Endothelial cell of umbilical vein (primary cell): ENCODE results near the gene PTCD3. TPM values are rescaled to one million over a fixed set of nuclear protein-coding genes. Genes with fewer than 3 reads are reported as not detected.

ENCODE experiments used
- BruUV-seq: library from RNA; stranded (reverse); fragments of 400-500 nt; replicated peaks from 2 replicates; lab custom pipeline; 2021; lab: Mats Ljungman, UMichigan
- CTCF ChIA-PET: fragments of 300-600, 350-600 bp; sonication (Branson Sonifier 250); formaldehyde crosslinking; loops from one replicate; lab custom pipeline; 2021; ENCODE audit warnings: antibody characterized with exemption, inconsistent platforms; lab: Charles Lee
- POLR2A ChIA-PET: fragments of 300-600, 350-600 bp; sonication (Branson Sonifier 250); formaldehyde crosslinking; loops from one replicate; lab custom pipeline; 2021; ENCODE audit warnings: antibody characterized with exemption, inconsistent platforms; lab: Charles Lee
- DNase-seq: peaks from one replicate; pipeline ENCODE4 v3.0.0-alpha.2; 2011; ENCODE audit warnings: low read depth, low spot score
- FAIRE-seq: peaks from 2 replicates; lab custom pipeline; 2011; peaks lifted over from hg19 to GRCh38; lab: Jason Lieb, UNC
- H2AFZ ChIP-seq: 2 replicates; pipeline ENCODE4 v1.6.0; 2012; ENCODE audit warnings: low read depth, low read length, control low read depth, inconsistent platforms
- H3K27ac ChIP-seq: 2 replicates; pipeline ENCODE4 v1.5.1; 2011; ENCODE audit warnings: low read depth, mild to moderate bottlenecking, control low read depth, low read length, moderate library complexity; ENCODE audit not compliant: insufficient read depth
- H3K27me3 ChIP-seq, 2 experiments: 2 replicates each; pipeline versions ENCODE4 v1.6.0 to v1.6.1; 2011; ENCODE audit warnings: low read length in 2 of 2, mixed read lengths in 1 of 2; ENCODE audit not compliant: control insufficient read depth in 2 of 2, insufficient read depth in 2 of 2
- H3K36me3 ChIP-seq, 2 experiments: 2 replicates in 1 of 2; 3 replicates in 1 of 2; pipeline ENCODE4 v1.5.1; 2011; ENCODE audit warnings: low read length in 2 of 2, mild to moderate bottlenecking in 1 of 2, moderate library complexity in 1 of 2; ENCODE audit not compliant: control insufficient read depth in 2 of 2, insufficient read depth in 2 of 2; ENCODE audit errors: extremely low read depth in 1 of 2
- H3K4me1 ChIP-seq: 3 replicates; pipeline ENCODE4 v1.5.1; 2011; ENCODE audit warnings: mild to moderate bottlenecking, low read length; ENCODE audit not compliant: control insufficient read depth, insufficient read depth; ENCODE audit errors: extremely low read depth
- H3K4me2 ChIP-seq: 2 replicates; pipeline ENCODE4 v1.6.1; 2011; ENCODE audit warnings: low read length, control low read depth, mixed read lengths; ENCODE audit not compliant: insufficient read depth
- H3K4me3 ChIP-seq, 3 experiments: fragments of 200-600 bp in 1 of 3; sonication (generic), shearing (Covaris generic) in 1 of 3; replicated peaks in 1 of 3; 2 replicates each; pipeline ENCODE4 v1.5.1; 2011 to 2016; ENCODE audit warnings: control low read depth in 3 of 3, low read length in 3 of 3, mild to moderate bottlenecking in 2 of 3, inconsistent platforms in 1 of 3, low read depth in 1 of 3, moderate library complexity in 1 of 3; ENCODE audit not compliant: insufficient read depth in 1 of 3
- H3K79me2 ChIP-seq: 2 replicates; pipeline ENCODE4 v1.6.0; 2012; ENCODE audit warnings: low read length, inconsistent platforms; ENCODE audit not compliant: control insufficient read depth, insufficient read depth
- H3K9ac ChIP-seq: replicated peaks from 2 replicates; pipeline ENCODE3; 2011; ENCODE audit warnings: low read length, control low read depth; ENCODE audit not compliant: insufficient read depth; ENCODE audit errors: extremely low read depth
- H3K9me1 ChIP-seq: replicated peaks from 3 replicates; pipeline ENCODE4 v1.6.0; 2011; ENCODE audit warnings: mild to moderate bottlenecking, low read length; ENCODE audit not compliant: control insufficient read depth, insufficient read depth; ENCODE audit errors: extremely low read depth
- H3K9me3 ChIP-seq: replicated peaks from 2 replicates; pipeline ENCODE4 v1.5.1; 2012; ENCODE audit warnings: low read length, inconsistent platforms; ENCODE audit not compliant: control insufficient read depth, insufficient read depth
- H4K20me1 ChIP-seq: replicated peaks from 2 replicates; pipeline ENCODE3; 2011; ENCODE audit warnings: mild to moderate bottlenecking, low read length; ENCODE audit not compliant: control insufficient read depth, insufficient read depth; ENCODE audit errors: extremely low read depth
- CTCF ChIP-seq, 2 donors: IDR thresholded peaks; 1 replicate in 1 of 2; 2 replicates in 1 of 2; pipeline ENCODE4 v1.5.1; 2011; ENCODE audit warnings: low read length in 2 of 2, mild to moderate bottlenecking in 2 of 2, moderate library complexity in 2 of 2, control low read depth in 1 of 2, inconsistent platforms in 1 of 2, low read depth in 1 of 2; ENCODE audit not compliant: insufficient read depth in 1 of 2; ENCODE audit errors: extremely low read depth in 1 of 2
- EZH2 ChIP-seq: IDR thresholded peaks from 2 replicates; pipeline ENCODE4 v1.6.1; 2012; ENCODE audit warnings: borderline replicate concordance, low read depth, mild to moderate bottlenecking, moderate library complexity, low read length, inconsistent platforms; ENCODE audit not compliant: severe bottlenecking
- GATA2 ChIP-seq: IDR thresholded peaks from 2 replicates; pipeline ENCODE4 v1.7.0; 2011; ENCODE audit warnings: low read depth, mild to moderate bottlenecking, moderate library complexity, mixed read lengths, low read length; ENCODE audit not compliant: insufficient read length, insufficient read depth
- JUN ChIP-seq: IDR thresholded peaks from 2 replicates; pipeline ENCODE4 v1.6.1; 2011; ENCODE audit warnings: borderline replicate concordance, low read depth; ENCODE audit not compliant: insufficient read length, insufficient read depth
- MYC ChIP-seq: IDR thresholded peaks from one replicate; pipeline ENCODE4 v1.6.1; 2011; ENCODE audit warnings: mild to moderate bottlenecking, low read depth, low read length
- POLR2AphosphoS5 ChIP-seq: IDR thresholded peaks from 2 replicates; pipeline ENCODE4 v1.6.1; 2012; ENCODE audit warnings: low read depth, mild to moderate bottlenecking, control low read depth, low read length, moderate library complexity; ENCODE audit not compliant: insufficient read depth
- dilution Hi-C: fragments of 300-500 bp; cut with MboI; formaldehyde crosslinking; loops from one replicate; pipeline ENCODE4 v1.15.0; 2019; ENCODE audit warnings: low sequenced_read_pairs; ENCODE audit not compliant: extremely low pct_ligation_motif_present
- intact Hi-C: fragments of 100-400 bp; cut with micrococcal nuclease; formaldehyde crosslinking; loops from one replicate; pipeline ENCODE4 v1.10.0; 2022
- polyA plus RNA-seq, 4 experiments: library from polyadenylated mRNA; depleted of rRNA in 3 of 4; stranded (reverse) in 3 of 4; unstranded in 1 of 4; fragments of >200 nt; gene quantifications; 2 replicates each; pipeline versions ENCODE4 v1.2.1 to v1.2.3, GENCODE V29; 2011 to 2012; ENCODE audit warnings: missing spikeins in 1 of 4
- total RNA-seq: library from RNA; stranded (reverse); gene quantifications from 2 replicates; pipeline ENCODE4 v1.2.3, GENCODE V29; 2021

Gene PTCD3
- total and polyA plus RNA-seq, 2 donors (not counting 3 experiments of a cell fraction or from before 2014, with no cell fraction given), result 30.4 to 96.0 TPM

DNA sequence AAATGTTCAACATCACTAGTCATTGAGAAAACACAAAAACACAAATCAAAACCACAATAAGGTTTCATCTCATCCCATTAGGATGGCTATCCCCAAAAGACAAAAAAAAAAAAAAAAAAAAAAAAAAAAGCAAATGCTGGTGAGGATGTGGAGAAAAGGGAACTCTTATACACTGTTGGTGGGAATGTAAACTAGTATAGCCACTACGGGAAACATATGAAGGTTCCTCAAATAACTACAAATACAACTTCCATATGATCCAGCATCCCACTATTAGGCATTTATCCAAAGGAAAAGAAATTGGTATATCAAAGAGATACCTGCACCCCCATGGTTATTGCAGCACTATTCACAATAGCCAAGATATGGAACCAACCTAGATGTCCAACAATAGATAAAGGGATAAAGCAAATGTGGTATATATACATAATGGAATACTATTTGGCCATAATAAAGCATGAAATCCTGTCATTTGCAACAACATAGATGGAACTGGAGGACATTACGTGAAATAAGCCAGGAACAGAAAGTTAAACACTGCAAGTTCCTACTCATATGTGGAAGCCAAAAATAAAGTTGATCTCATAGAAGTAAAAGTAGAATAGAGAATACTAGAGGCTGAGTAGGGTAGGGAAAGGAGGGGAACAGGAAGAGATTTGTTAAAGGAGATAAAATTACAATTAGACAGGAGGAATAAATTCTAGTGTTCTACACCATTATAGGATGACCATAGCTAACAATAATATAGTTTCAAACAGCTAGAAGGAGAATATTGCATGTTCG lies 8.7 kb upstream of the PTCD3 start:
- dilution Hi-C loops (no loop called here), intact Hi-C loops (no loop called here)
- Histone ChIP-seq H3K79me2 (peaks cover 54% of the 10 kb centered on the region), H3K9me1 (no peaks in the 10 kb centered on the region), H3K9ac (no peak overlapping the region), H3K27ac (no peak overlapping the region), H4K20me1 (no peaks in the 10 kb centered on the region), H3K36me3 (peaks cover 14 to 24% of the 10 kb centered on the region in 2 experiments), H2AFZ (no peak overlapping the region), H3K4me2 (no peak overlapping the region), H3K9me3 (no peaks in the 10 kb centered on the region), H3K27me3 (no peaks in the 10 kb centered on the region), H3K4me1 (peaks cover 2% of the 10 kb centered on the region), H3K4me3 (no peak overlapping the region)
- TF ChIP-seq POLR2AphosphoS5, result no peak
- no peak for TF ChIP-seq CTCF (IDR thresholded peaks at IDR 0.05; ENCODE audit: extremely low read depth in 1 of 2, insufficient read depth in 1 of 2, low read depth in 1 of 2, low read length in 2 of 2)
- no peak for TF ChIP-seq GATA2
- no peak for TF ChIP-seq EZH2
- TF ChIP-seq MYC, result no peak
- no peak for TF ChIP-seq JUN
- no TSS peak for BruUV-seq
- ChIA-PET POLR2A (no interaction called here), CTCF (interaction anchor here (1.6 kb wide), 2 partner anchors 270 kb away, joined by 6 to 9 read pairs; no protein-coding TSS in a partner anchor)
- DNase-seq, result no peak
- FAIRE-seq, result no peak
